ENCODE results near the gene RPS13.
"Not testable (repeated sequence)": the region's sequence is repeated elsewhere in the genome, so short reads cannot be mapped to it uniquely, and the experiment has no call there.

DNA sequence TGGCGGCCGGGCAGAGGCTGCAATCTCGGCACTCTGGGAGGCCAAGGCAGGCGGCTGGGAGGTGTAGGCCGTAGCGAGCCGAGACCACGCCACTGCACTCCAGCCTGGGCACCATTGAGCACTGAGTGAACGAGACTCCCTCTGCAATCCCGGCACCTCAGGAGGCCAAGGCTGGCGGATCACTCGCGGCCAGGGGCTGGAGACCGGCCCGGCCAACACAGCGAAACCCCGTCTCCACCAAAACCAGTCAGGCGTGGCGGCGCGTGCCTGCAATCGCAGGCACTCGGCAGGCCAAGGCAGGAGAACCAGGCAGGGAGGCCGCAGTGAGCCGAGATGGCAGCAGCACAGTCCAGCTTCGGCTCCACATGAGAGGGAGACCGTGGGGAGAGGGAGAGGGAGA, 26.3 kb downstream of the RPS13 start:
- TF ChIP-seq POLR2A, CTCF (IDR thresholded peaks at IDR 0.05): not testable (repeated sequence)
